ENCODE results near the gene ATP5IF1.
A peak's percentile ranks its signal among the peaks of the same experiment; 100 is the strongest.

Gene ATP5IF1

DNA sequence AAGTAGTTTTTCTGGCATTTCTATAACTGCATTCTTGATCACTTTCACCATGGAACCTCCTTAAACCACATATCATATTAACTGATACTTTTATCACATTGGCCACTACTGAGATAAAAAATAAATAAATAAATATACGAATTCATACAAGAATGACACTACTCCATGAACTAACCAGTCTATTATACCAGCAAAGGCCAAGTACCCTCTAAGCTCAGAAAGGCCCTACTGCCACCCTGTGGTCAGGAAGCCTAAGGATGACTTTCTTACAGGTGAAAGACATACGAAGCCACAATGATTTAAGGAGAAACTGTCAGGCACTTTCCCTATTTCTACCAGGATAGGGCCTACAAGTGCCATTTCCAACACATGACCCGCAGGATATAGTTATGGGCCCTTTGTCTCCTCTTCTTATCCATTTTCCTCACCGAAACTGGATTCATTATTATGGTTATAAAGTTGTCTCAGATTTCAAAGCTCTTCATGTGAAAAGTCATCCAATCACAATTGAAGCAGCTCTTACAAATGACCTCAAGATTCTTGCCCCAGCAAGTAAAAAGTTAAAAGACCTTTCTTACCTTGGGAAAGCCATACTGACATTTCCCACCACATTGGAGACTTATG lies 27.0 kb upstream of the ATP5IF1 start:
- peaks cover 6% of the 10 kb centered on the region for H3K4me1 ChIP-seq
- in situ Hi-C loops (cut with MboI; ENCODE audit: low sequenced_read_pairs), result no loop called here
- DNase-seq (ENCODE audit: low spot score in 2 of 2), result peak; percentile 47 to 69
- no peaks in the 10 kb centered on the region for H3K9me3 ChIP-seq
- H3K36me3 ChIP-seq (replicated peaks), result peaks cover 63% of the 10 kb centered on the region
- no peaks in the 10 kb centered on the region for H3K27me3 ChIP-seq (ENCODE audit: low read depth)
- no peak overlapping the region for H3K4me3 ChIP-seq

DNA sequence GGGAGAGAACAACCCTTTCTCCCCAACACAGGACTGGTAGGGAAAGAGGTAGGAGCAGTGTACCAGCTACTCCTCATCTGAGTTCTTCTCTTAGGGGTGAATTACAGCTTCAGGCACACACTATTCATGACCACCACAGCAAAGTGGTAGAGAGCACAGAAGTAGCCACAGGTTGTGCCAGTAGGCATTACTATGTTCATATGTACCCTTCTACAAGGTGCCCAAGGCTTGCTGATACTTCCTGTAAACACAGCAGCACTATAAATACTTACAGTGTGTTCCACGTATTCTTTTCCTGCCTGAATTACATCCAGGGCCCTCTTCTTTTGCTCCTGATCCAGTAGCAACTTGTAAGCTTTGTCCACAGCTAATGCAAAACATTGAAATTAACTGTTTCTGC lies 26.2 kb upstream of the ATP5IF1 start:
- Histone ChIP-seq H3K4me3 (no peak overlapping the region), H3K36me3 (replicated peaks) (peaks cover 55% of the 10 kb centered on the region), H3K27me3 (ENCODE audit: low read depth) (no peaks in the 10 kb centered on the region), H3K9me3 (no peaks in the 10 kb centered on the region), H3K4me1 (peaks cover 6% of the 10 kb centered on the region)
- in situ Hi-C loops (cut with MboI; ENCODE audit: low sequenced_read_pairs), result no loop called here
- DNase-seq (ENCODE audit: low spot score in 2 of 2), result no peak

DNA sequence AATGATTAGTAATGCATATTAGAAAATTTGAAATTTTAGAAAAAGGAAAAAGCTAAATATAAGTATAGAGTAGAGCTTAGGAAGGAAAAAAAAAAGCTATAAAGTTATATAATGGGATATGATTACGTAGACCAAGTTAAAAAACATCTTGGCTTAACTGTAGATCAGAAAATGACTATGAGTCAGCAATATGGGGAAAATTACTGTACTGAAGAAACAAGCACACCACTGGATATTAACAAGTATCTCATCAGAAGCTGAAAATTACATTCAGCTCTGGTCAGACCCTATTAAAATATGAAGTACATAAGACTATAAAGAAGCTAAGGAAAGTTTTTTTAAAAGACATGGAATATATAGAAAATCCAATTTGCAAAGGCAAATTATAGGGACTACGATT lies 22.6 kb upstream of the ATP5IF1 start:
- H3K4me1 ChIP-seq, result peaks cover 6% of the 10 kb centered on the region
- H3K9me3 ChIP-seq, result no peaks in the 10 kb centered on the region
- H3K36me3 ChIP-seq (replicated peaks), result peaks cover 37% of the 10 kb centered on the region
- in situ Hi-C loops (cut with MboI; ENCODE audit: low sequenced_read_pairs), result no loop called here
- H3K4me3 ChIP-seq, result no peak overlapping the region
- no peak for DNase-seq (ENCODE audit: low spot score in 2 of 2)
- H3K27me3 ChIP-seq (ENCODE audit: low read depth), result no peaks in the 10 kb centered on the region

DNA sequence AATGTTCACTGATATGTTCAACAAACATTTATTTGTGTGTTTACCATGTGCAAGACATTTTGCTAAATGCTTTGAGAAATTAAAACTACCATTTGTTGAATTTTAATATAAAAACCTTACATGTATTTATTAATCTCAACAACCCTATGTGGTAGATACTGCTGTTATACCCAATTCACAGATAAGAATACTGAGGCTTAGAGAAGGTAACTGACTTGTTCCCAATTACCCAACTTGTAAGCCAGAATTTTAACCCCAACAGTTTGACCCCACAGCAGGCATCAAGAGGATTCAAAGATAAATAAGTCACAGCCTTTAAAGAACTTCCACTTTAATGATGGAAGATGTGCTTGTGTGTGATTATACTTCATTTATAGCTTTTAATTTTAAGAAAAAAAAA lies 6.8 kb upstream of the ATP5IF1 start:
- in situ Hi-C loops (cut with MboI; ENCODE audit: low sequenced_read_pairs), result no loop called here
- H3K36me3 ChIP-seq (replicated peaks), result peaks cover 43% of the 10 kb centered on the region

DNA sequence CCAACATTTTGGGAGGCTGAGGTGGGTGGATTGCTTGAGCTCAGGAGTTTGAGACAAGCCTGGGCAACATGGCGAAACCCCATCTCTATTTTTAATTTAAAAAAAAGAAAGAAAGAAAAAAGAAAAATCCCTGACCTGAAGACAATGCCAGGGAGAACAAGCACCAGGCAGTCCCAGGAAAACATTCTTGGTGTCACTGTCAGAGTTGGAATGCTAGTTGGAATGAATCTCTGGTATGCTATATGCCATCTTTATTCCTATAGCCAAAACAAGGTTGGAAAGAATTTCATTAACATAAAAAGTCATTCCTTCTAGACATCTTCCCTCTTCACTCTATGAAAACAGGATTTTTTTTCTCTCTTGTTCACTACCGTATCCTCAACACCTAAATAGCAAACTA lies 5.9 kb upstream of the ATP5IF1 start:
- Histone ChIP-seq H3K9me3 (no peaks in the 10 kb centered on the region), H3K4me1 (no peaks in the 10 kb centered on the region), H3K4me3 (no peak overlapping the region), H3K36me3 (replicated peaks) (peaks cover 36% of the 10 kb centered on the region), H3K27me3 (ENCODE audit: low read depth) (no peaks in the 10 kb centered on the region)
- in situ Hi-C loops (cut with MboI; ENCODE audit: low sequenced_read_pairs), result no loop called here
- DNase-seq (ENCODE audit: low spot score in 2 of 2), result no peak

More for the DNA sequence above, 6.8 kb upstream of the ATP5IF1 start:
- Histone ChIP-seq H3K4me3 (no peak overlapping the region), H3K4me1 (no peaks in the 10 kb centered on the region), H3K27me3 (ENCODE audit: low read depth) (no peaks in the 10 kb centered on the region), H3K9me3 (no peaks in the 10 kb centered on the region)
- DNase-seq (ENCODE audit: low spot score in 2 of 2), result no peak

DNA sequence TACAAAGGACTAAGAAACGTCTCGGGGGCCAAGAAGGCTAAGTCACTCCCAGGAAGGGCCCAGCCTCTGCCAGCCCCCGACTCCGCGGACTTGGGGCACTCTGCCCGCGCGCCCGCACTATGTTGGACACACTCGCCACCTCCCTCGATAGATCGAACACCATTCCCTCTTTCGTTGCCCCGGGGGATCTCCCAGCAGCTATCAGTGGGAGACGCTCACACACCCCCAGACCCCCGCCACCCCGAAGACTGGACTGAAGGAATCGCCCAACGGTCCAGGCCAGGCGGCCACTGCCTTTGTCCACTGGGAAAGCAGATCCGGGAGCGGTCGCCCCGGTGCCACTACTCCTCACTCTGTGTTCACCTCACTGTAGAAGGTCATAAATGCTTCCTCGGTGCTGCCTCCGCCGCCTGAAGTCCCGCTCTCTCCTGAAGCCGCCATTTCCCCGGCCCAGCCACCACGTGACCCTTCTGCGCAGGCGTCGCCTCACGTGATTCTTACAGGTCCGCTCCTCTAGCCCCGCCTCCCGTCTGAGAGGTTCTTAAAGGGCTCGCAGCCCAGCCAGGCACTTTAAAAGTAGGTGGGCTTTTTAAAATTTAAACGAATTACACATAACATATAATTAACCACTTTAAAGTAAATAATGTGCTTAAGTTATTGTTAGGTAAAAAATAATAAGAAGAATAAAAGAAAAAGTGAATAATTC lies 3.2 kb upstream of the ATP5IF1 start, which contains the start of gene DNAJC8:
TSS of gene DNAJC8 (minus strand) at position 472 of the 706 bp plus-strand sequence. CDS start at position 441, 31 bp downstream.
- Histone ChIP-seq H3K4me3 (peak within 1 kb of the TSS; percentile 86), H3K9me3 (no peaks in the 10 kb centered on the region), H3K4me1 (peaks cover 8% of the 10 kb centered on the region; the same call in 1 of the 2 replicates), H3K27me3 (ENCODE audit: low read depth) (no peaks in the 10 kb centered on the region), H3K36me3 (replicated peaks) (peaks cover 17% of the 10 kb centered on the region)
- in situ Hi-C loops (cut with MboI; ENCODE audit: low sequenced_read_pairs), result no loop called here
- peak; percentile 89 to 96 for DNase-seq (ENCODE audit: low spot score in 2 of 2)

DNA sequence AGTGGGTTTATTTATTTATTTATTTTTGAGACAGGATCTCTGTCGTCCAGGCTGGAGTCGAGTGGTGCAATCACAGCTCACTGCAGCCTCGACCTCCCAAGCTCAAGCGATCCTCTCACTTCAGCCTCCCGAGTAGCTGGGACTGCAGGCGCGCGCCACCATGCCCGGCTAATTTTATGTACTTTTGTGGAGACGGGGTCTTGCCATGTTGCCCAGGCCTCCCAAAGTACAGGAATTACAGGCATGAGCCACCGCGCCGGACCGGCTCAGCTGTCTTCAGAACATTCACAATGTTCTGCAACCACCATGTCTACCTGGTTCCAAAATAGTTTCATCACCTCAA lies 2.7 kb upstream of the ATP5IF1 start:
- peak overlapping the region; percentile 86 for H3K4me3 ChIP-seq
- no peak for DNase-seq (ENCODE audit: low spot score in 2 of 2)
- H3K9me3 ChIP-seq, result no peaks in the 10 kb centered on the region
- H3K27me3 ChIP-seq (ENCODE audit: low read depth), result no peaks in the 10 kb centered on the region
- H3K36me3 ChIP-seq (replicated peaks), result peaks cover 19% of the 10 kb centered on the region
- in situ Hi-C loops (cut with MboI; ENCODE audit: low sequenced_read_pairs), result no loop called here
- H3K4me1 ChIP-seq, result peaks cover 10% of the 10 kb centered on the region; the same call in 1 of the 2 replicates

DNA sequence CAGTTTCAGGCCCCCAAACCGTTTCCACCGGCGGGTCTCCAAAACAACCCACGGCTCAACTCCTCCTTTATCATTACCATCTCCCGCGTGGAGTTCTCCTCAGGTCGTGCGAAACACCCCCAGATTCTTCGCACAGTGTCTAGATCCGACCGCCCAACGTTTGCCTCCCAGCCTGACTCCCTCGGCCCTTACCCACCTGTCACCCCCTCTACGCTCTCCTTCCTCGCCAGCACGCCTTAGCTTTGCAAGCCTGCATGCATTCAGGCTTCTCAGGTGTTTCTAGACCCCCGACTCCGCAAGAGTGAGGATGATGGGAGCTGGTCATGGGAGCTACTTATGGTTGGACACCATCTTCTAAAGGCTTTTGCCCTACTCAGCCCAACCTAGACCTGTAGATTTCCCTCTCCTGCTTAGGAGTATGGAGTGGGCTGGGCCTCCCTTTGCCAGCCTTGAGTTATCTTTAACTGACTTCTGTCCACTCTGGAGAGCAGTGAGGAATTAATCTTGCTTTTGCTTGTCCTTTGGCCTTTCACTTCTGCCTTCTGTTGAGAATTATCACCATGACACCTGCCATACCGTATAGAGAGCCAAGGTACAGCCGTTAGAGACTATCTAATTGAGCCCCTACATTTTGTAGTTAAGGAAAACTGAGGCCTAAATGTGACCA lies 865 bp downstream of the ATP5IF1 start:
- H3K27me3 ChIP-seq (ENCODE audit: low read depth), result no peaks in the 10 kb centered on the region
- H3K4me1 ChIP-seq, result peaks cover 10% of the 10 kb centered on the region; the same call in 1 of the 2 replicates
- H3K9me3 ChIP-seq, result no peaks in the 10 kb centered on the region
- in situ Hi-C loops (cut with MboI; ENCODE audit: low sequenced_read_pairs), result no loop called here
- H3K36me3 ChIP-seq (replicated peaks), result peaks cover 10% of the 10 kb centered on the region
- DNase-seq (ENCODE audit: low spot score in 2 of 2), result peak in 1 of 2 experiments; percentile 14
- peak overlapping the region; percentile 98 for H3K4me3 ChIP-seq

DNA sequence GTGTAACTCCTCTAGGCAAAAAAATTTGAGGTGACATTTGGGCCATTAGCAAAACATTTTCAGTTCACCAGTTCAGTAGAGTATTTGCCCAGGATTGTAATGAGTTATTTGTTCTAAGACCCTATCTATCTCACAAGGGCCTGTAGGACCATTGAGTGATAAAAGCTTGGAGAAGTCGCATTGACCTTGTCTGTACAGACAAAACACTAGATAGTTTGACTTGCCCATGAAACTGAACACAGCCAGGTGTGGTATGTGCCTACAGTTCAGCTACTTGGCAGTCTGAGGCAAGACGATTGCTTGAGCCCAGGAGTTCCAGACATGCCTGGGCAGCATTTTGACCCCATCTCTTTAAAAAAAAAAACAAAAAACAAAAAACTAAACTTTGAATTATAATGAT lies 3.1 kb downstream of the ATP5IF1 start:
- in situ Hi-C loops (cut with MboI; ENCODE audit: low sequenced_read_pairs), result no loop called here
- H3K27me3 ChIP-seq (ENCODE audit: low read depth), result no peaks in the 10 kb centered on the region
- H3K9me3 ChIP-seq, result no peaks in the 10 kb centered on the region
- H3K4me3 ChIP-seq, result no peak overlapping the region
- H3K4me1 ChIP-seq, result peaks cover 10% of the 10 kb centered on the region; the same call in 1 of the 2 replicates
- no peak for DNase-seq (ENCODE audit: low spot score in 2 of 2)
- peaks cover 10% of the 10 kb centered on the region for H3K36me3 ChIP-seq (replicated peaks)

DNA sequence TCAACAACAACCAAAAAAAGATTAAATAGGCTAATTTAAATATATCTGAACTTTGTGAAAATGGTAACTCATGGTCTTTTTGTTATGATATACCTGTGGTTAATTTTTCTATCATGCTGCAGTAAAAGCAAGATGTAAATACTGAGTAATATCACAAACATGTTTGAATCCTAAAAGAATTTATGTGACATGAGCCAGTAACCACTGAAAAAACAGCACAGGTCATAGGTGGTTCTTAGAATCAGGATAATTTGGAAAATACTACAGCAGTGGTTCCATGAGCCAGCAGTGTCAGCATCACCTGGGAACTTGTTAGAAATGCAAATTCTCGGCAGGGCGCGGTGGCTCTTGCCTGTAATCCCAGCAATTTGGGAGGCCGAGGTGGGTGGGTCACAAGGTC lies 4.1 kb downstream of the ATP5IF1 start:
- Histone ChIP-seq H3K36me3 (replicated peaks) (peaks cover 10% of the 10 kb centered on the region), H3K4me3 (no peak overlapping the region), H3K9me3 (no peaks in the 10 kb centered on the region), H3K27me3 (ENCODE audit: low read depth) (no peaks in the 10 kb centered on the region), H3K4me1 (peaks cover 10% of the 10 kb centered on the region; the same call in 1 of the 2 replicates)
- in situ Hi-C loops (cut with MboI; ENCODE audit: low sequenced_read_pairs), result no loop called here
- DNase-seq (ENCODE audit: low spot score in 2 of 2), result no peak

DNA sequence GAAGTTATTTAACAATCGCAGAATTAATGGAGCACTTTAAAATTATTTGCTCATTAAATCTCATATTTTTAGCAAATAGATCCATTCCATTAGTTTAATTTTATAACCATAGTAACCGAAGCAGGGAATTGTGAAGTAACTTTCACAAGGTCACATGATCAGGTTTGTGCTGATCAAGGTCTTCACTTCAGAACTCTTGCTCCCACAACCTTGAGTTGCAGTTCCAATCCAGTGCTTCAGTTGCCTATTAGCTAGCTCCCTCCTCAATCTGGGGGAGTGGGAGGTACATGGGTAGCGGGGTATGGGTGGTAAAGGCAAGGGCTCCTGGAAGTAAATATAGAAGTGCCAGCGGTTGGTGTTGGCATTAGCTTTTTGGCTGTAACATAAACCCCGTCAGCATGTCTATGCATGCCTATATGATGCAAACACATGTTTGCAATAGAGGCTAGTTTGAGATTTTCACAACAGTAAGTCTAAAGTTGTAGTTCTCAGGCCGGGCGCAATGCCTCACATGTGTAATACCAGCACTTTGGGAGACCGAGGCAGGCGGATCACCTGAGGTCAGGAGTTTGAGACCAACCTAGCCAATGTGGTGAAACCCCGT lies 5.8 kb downstream of the ATP5IF1 start:
- Histone ChIP-seq H3K4me3 (no peak overlapping the region), H3K4me1 (peaks cover 6% of the 10 kb centered on the region; the same call in 1 of the 2 replicates), H3K9me3 (no peaks in the 10 kb centered on the region), H3K27me3 (ENCODE audit: low read depth) (no peaks in the 10 kb centered on the region), H3K36me3 (replicated peaks) (peaks cover 10% of the 10 kb centered on the region)
- no peak for DNase-seq (ENCODE audit: low spot score in 2 of 2)
- in situ Hi-C loops (cut with MboI; ENCODE audit: low sequenced_read_pairs), result no loop called here

DNA sequence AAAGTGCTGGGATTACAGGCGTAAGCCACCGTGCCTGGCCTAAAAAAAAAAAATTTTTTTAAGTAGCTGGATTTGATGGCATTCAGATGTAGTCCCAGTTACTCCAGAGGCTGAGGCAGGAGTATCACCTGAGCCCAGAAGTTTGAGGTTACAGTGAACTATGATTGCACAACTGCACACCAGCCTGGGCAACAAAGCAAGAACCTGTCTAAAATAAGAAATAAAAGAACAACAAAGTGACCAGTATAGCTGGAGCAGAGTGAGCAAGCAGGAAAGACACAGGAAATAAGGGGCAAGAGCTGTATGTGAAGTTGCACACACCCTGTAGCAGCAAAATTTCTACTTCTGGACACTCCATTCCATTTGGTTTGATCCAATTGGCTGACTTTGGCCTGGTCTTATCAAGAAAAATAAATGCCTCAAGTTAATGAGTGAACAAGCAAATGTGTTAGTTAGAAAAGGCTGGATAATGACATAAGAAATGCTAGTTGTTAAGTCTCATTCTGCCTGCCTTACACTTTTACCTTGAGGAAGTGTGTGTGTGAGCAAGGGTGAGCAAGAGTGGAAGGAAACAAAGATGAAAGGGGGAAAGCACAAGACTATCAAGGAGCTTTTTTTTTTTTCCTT lies 7.9 kb downstream of the ATP5IF1 start:
- in situ Hi-C loops (cut with MboI; ENCODE audit: low sequenced_read_pairs), result no loop called here
- H3K4me1 ChIP-seq, result peaks cover 15% of the 10 kb centered on the region

DNA sequence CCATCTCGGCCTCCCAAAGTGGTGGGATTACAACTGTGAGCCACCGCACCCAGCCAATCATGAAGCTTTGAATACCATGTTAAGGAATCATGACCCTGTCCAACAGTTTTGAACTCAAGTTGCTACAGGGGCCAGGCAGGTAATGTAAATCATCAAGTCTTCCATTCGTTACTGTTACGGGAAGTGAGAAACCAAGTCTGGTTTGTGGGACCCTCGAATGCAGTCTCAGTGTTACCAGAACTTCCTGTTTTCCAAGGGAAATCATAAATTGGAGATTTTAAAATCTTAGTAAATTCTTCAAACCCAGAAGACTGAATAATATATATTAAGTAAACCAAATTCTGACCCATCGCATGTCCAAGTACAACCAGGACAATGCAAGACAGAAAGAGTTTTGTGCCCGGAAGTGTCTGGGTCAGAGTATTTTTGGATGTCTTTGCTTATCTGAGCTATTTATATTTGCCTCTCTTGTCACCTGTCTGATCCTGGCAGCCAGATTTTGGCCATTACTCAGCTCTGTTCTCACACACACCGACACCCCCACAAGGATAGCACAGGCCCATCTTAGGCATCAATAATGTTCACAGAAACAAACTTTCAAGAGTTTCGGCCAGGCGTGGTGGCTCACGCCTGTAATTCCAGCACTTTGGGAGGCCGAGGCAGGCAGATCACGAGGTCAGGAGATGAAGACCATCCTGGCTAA lies 8.8 kb downstream of the ATP5IF1 start:
- H3K4me1 ChIP-seq, result peaks cover 24% of the 10 kb centered on the region
- H3K4me3 ChIP-seq, result no peak overlapping the region
- DNase-seq (ENCODE audit: low spot score in 2 of 2), result no peak
- H3K9me3 ChIP-seq, result no peaks in the 10 kb centered on the region
- in situ Hi-C loops (cut with MboI; ENCODE audit: low sequenced_read_pairs), result no loop called here
- H3K27me3 ChIP-seq (ENCODE audit: low read depth), result no peaks in the 10 kb centered on the region
- H3K36me3 ChIP-seq (replicated peaks), result no peaks in the 10 kb centered on the region

More for the DNA sequence above, 7.9 kb downstream of the ATP5IF1 start:
- Histone ChIP-seq H3K9me3 (no peaks in the 10 kb centered on the region), H3K36me3 (replicated peaks) (no peaks in the 10 kb centered on the region), H3K4me3 (no peak overlapping the region), H3K27me3 (ENCODE audit: low read depth) (no peaks in the 10 kb centered on the region)
- no peak for DNase-seq (ENCODE audit: low spot score in 2 of 2)
